HG03175 (cell line): ENCODE data around the gene JTB.

ENCODE experiments used
- ATAC-seq: cut with Tn5 transposase; IDR thresholded peaks from one replicate; pipeline ENCODE4 v1.9.1; 2021; ENCODE audit warnings: mild to moderate bottlenecking, moderate library complexity; ENCODE audit not compliant: unreplicated experiment

JTB gene

GRCh38 chr1:153933955-153934354 lies 43.5 kb downstream of the JTB start:
- no peak for ATAC-seq

DNA sequence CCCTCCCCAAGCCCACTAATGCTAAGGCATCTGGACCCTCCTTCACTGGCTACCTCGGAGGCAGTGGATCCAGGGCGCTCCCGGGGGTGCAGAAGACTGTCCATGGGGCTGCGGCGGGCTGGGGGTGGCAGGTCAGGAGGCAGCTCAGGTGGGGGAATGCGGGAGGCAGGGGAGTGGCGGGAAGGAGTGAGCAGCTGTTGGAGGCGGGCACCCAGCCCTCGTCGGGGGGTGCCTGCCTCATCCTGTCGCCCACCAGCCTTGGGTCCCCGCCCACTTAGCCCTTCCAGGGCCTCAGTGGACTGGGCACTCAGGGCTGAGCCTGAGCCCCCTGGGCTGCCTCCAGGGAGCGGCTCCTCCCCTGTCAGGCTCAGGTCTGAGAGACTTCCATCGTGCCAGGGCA lies 44.0 kb downstream of the JTB start:
- no peak for ATAC-seq

DNA sequence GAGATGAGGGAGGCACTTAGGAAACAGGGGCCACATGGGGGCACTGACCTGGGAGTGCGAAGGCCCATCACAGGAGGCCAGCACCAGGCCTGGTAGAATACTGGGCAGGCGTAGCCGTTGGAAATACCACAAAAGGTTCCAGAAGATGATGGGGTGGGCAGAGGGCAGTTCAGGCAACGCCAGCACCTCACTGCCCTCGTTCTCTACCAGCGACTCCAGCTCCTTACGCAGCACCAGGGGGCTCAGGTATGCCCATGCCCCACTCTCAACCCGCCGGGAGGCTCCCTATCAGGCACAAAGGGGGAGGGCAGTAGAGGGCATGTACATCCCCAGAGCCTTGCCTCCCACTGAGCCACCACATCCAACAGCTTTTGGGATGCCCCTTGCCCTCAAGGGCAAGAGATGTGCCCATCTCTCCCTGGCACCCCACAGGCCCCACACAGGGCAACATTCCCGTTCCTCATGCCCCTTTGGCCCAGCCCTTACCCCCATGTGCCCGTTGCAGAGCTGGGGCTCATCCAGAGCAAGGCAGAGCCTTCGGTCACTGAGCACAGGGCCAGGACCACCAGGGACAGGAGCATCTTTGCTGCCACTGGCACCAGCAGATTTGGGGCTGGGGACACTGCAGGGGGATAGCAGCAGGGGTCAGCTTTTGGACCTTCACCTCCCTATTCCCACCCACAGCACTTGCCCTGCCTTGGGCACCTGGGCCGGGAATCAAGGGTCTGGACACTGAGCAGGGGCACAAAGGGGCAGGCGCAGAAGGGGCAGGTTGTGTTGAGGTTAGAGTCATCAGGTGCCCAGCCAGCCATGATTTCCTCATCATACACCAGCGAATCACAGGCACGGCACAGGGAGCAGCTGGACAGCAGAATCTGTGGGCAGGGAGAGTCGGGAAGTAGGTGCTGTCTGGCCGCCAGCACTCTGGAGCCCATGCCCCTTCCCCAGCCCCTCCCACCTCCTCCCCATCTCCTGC lies 45.0 kb downstream of the JTB start:
- ATAC-seq = no peak

- ATAC-seq = no peak
These were observed 47.2 kb downstream of the JTB start for GRCh38 chr1:153929981-153930948.

DNA sequence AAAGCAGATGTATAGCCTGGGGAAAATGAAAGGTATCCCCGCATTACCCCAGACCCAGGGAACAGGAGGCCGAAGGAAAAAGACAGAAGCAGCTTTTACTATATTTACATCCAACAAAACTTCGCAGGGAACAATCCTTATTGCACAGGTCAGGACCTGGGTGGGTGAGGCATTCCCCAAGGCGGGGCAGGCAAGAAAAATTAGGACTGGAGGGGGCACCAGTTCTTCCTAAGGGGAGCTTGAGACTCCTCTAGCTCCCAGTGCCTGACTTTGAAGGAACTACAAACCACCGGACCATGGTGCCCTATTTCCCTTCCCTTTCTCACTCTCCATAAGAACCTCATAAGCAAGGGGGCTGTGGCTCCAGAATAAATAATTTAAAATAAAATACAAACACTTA lies 48.0 kb downstream of the JTB start:
- ATAC-seq = no peak

DNA sequence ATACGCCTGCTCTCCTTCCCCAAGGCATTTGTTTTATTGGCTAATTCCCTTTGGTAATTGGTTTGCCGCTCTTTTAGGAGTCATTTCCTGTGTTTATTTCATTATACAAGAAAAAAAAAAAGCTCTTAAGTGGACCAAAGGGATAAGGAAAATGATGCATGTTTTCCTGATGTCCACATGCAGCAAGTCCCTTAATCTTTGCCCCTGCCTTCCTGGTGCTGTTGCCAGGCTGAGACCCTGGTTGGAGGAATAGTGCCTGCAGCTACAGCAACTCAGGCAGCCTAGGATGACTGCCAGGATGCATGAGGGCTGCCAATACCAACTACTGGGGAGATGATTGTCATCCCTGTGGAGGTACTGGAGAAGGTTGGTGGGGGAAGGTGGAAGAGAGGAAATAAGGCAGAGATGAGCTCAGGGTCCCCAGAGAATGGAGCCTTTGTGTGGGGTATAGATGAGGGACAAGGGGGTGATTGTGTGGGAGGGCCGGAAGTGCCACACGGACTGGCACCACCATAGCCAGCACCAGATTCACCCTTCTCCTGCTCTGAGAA lies 48.6 kb downstream of the JTB start:
- ATAC-seq = no peak

- ATAC-seq = no peak
These were observed 49.2 kb downstream of the JTB start for GRCh38 chr1:153928245-153928644.

- no peak for ATAC-seq
These were observed 51.1 kb downstream of the JTB start for GRCh38 chr1:153926405-153926804.
